ENCODE data around the gene PLA2G4D.

Gene PLA2G4D

GRCh38 chr15:42094512-42094963, at the start of gene PLA2G4D:
Gene PLA2G4D, minus strand, starts transcription at chr15:42094562. Its CDS starts 103 bp downstream, at chr15:42094459.
- DNase-seq (ENCODE audit: low spot score): no peak

GRCh38 chr15:42143356-42143755, 49.0 kb upstream of the PLA2G4D start:
- DNase-seq (ENCODE audit: low spot score): no peak

- no peak for DNase-seq (ENCODE audit: low spot score)
Measured at GRCh38 chr15:42141795-42142667, 47.7 kb upstream of the PLA2G4D start.

GRCh38 chr15:42141246-42141645, 46.9 kb upstream of the PLA2G4D start:
- DNase-seq (ENCODE audit: low spot score): no peak

- DNase-seq (ENCODE audit: low spot score): no peak
Measured at GRCh38 chr15:42140383-42141070, 46.2 kb upstream of the PLA2G4D start.

GRCh38 chr15:42139596-42139995, 45.2 kb upstream of the PLA2G4D start:
- no peak for DNase-seq (ENCODE audit: low spot score)

- DNase-seq (ENCODE audit: low spot score): no peak
Measured at GRCh38 chr15:42138968-42139386, 44.6 kb upstream of the PLA2G4D start.

GRCh38 chr15:42138411-42138810, 44.0 kb upstream of the PLA2G4D start:
- no peak for DNase-seq (ENCODE audit: low spot score)

GRCh38 chr15:42137461-42138261, 43.3 kb upstream of the PLA2G4D start:
- peak; percentile 36 for DNase-seq (ENCODE audit: low spot score)

- no peak for DNase-seq (ENCODE audit: low spot score)
Measured at GRCh38 chr15:42136513-42136912, 42.2 kb upstream of the PLA2G4D start.

- no peak for DNase-seq (ENCODE audit: low spot score)
Measured at GRCh38 chr15:42135351-42135750, 41.0 kb upstream of the PLA2G4D start.

- DNase-seq (ENCODE audit: low spot score): no peak
Measured at GRCh38 chr15:42134617-42135245, 40.4 kb upstream of the PLA2G4D start.

- peak; percentile 27 for DNase-seq (ENCODE audit: low spot score)
Measured at GRCh38 chr15:42133886-42134502, 39.6 kb upstream of the PLA2G4D start.

GRCh38 chr15:42133356-42133755, 39.0 kb upstream of the PLA2G4D start:
- no peak for DNase-seq (ENCODE audit: low spot score)

- DNase-seq (ENCODE audit: low spot score): no peak
Measured at GRCh38 chr15:42131826-42132806, 37.8 kb upstream of the PLA2G4D start.

- DNase-seq (ENCODE audit: low spot score): no peak
Measured at GRCh38 chr15:42131006-42131405, 36.6 kb upstream of the PLA2G4D start.

GRCh38 chr15:42130246-42130986, 36.1 kb upstream of the PLA2G4D start:
- no peak for DNase-seq (ENCODE audit: low spot score)

GRCh38 chr15:42129364-42129763, 35.0 kb upstream of the PLA2G4D start:
- no peak for DNase-seq (ENCODE audit: low spot score)

- no peak for DNase-seq (ENCODE audit: low spot score)
Measured at GRCh38 chr15:42128476-42128875, 34.1 kb upstream of the PLA2G4D start.
